ENCODE results near the gene MPIG6B.

Gene MPIG6B

GRCh38 chr6:31737991-31738979 lies 15.1 kb downstream of the MPIG6B start:
- peak; percentile 89 for DNase-seq (ENCODE audit: low spot score)

- DNase-seq (ENCODE audit: low spot score) = peak; percentile 100
Observed at GRCh38 chr6:31739639-31740396, 16.6 kb downstream of the MPIG6B start, which contains the start of gene MSH5. MSH5 (plus strand) TSS chr6:31740005; CDS start chr6:31740467, 462 bp downstream.

GRCh38 chr6:31740397-31741223 lies 17.4 kb downstream of the MPIG6B start:
- DNase-seq (ENCODE audit: low spot score) = no peak

GRCh38 chr6:31741815-31742214 lies 18.6 kb downstream of the MPIG6B start:
- DNase-seq (ENCODE audit: low spot score) = no peak

- no peak for DNase-seq (ENCODE audit: low spot score)
Observed at GRCh38 chr6:31742894-31743293, 19.7 kb downstream of the MPIG6B start.

GRCh38 chr6:31744422-31744821 lies 21.2 kb downstream of the MPIG6B start:
- DNase-seq (ENCODE audit: low spot score) = no peak

GRCh38 chr6:31749301-31750036 lies 26.3 kb downstream of the MPIG6B start:
- no peak for DNase-seq (ENCODE audit: low spot score)

GRCh38 chr6:31750411-31751022 lies 27.3 kb downstream of the MPIG6B start:
- no peak for DNase-seq (ENCODE audit: low spot score)

- DNase-seq (ENCODE audit: low spot score) = no peak
Observed at GRCh38 chr6:31752739-31753319, 29.7 kb downstream of the MPIG6B start.

- no peak for DNase-seq (ENCODE audit: low spot score)
Observed at GRCh38 chr6:31758281-31758680, 35.1 kb downstream of the MPIG6B start.

GRCh38 chr6:31760790-31761189 lies 37.6 kb downstream of the MPIG6B start:
- no peak for DNase-seq (ENCODE audit: low spot score)

GRCh38 chr6:31761343-31761742 lies 38.2 kb downstream of the MPIG6B start:
- DNase-seq (ENCODE audit: low spot score) = no peak

GRCh38 chr6:31762356-31762755 lies 39.2 kb downstream of the MPIG6B start, which contains the start of gene SAPCD1:
SAPCD1 (plus strand) TSS chr6:31762656; CDS start chr6:31763055, 399 bp downstream.
- DNase-seq (ENCODE audit: low spot score) = no peak

- DNase-seq (ENCODE audit: low spot score) = no peak
Observed at GRCh38 chr6:31762878-31763618, 39.9 kb downstream of the MPIG6B start.

GRCh38 chr6:31763619-31763940 lies 40.4 kb downstream of the MPIG6B start:
- peak; percentile 92 for DNase-seq (ENCODE audit: low spot score)

- no peak for DNase-seq (ENCODE audit: low spot score)
Observed at GRCh38 chr6:31764198-31764597, 41.0 kb downstream of the MPIG6B start.

- no peak for DNase-seq (ENCODE audit: low spot score)
Observed at GRCh38 chr6:31765559-31765909, 42.4 kb downstream of the MPIG6B start.

GRCh38 chr6:31765910-31766794 lies 43.0 kb downstream of the MPIG6B start:
- no peak for DNase-seq (ENCODE audit: low spot score)

Data from COLO829 (cell line).